ENCODE measurements around the gene RTKN2.

The RTKN2 gene

DNA sequence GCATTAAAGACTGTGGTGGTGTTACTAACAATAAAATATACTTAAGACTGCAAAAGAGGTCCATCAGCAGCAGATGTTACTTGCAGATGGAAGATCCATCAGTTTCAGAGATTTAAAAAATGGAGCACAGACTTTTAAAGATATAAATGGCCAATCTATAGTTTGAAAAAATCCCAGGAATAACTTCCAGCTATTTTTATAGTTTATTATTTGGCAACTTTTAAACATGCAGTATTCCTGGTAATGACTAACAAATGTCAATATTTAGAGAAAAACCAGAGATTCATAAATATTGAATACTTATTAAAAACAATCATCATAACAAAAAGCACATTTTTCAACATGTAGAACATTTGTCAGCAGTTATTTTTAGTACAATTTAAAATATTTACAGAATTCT is 30.7 kb downstream of the RTKN2 start:
- no peak overlapping the region for H3K4me3 ChIP-seq (ENCODE audit: low read length)

DNA sequence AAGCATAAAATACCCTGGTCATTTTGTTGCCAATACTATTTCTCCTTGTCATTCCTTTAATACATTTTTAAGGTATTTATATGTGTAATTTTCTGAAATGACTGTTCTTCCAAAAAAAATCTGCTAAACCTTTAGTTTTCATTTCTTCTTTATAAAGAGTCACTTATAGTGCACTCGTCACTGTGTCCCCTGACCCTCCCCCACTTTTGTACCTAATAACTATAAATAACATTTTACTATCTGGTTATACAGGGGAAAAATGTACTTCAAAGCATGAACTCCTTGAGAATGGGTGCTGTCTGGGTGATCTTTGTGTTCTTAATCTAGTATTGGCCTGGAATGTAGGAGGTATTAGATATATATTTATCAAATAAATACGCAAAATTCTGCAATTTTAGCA is 31.1 kb downstream of the RTKN2 start:
- no peak for DNase-seq (ENCODE audit: low read depth)
- no peak overlapping the region for H3K4me3 ChIP-seq (ENCODE audit: low read length)
- TF ChIP-seq, protein P1, sequence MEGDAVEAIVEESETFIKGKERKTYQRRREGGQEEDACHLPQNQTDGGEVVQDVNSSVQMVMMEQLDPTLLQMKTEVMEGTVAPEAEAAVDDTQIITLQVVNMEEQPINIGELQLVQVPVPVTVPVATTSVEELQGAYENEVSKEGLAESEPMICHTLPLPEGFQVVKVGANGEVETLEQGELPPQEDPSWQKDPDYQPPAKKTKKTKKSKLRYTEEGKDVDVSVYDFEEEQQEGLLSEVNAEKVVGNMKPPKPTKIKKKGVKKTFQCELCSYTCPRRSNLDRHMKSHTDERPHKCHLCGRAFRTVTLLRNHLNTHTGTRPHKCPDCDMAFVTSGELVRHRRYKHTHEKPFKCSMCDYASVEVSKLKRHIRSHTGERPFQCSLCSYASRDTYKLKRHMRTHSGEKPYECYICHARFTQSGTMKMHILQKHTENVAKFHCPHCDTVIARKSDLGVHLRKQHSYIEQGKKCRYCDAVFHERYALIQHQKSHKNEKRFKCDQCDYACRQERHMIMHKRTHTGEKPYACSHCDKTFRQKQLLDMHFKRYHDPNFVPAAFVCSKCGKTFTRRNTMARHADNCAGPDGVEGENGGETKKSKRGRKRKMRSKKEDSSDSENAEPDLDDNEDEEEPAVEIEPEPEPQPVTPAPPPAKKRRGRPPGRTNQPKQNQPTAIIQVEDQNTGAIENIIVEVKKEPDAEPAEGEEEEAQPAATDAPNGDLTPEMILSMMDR (conservative IDR thresholded peaks at IDR 0.05; ENCODE audit: low read depth, low read length): no peak

More for the DNA sequence above, 30.7 kb downstream of the RTKN2 start:
- no peak for DNase-seq (ENCODE audit: low read depth)
- TF ChIP-seq, protein P1 (conservative IDR thresholded peaks at IDR 0.05; ENCODE audit: low read depth, low read length): no peak

DNA sequence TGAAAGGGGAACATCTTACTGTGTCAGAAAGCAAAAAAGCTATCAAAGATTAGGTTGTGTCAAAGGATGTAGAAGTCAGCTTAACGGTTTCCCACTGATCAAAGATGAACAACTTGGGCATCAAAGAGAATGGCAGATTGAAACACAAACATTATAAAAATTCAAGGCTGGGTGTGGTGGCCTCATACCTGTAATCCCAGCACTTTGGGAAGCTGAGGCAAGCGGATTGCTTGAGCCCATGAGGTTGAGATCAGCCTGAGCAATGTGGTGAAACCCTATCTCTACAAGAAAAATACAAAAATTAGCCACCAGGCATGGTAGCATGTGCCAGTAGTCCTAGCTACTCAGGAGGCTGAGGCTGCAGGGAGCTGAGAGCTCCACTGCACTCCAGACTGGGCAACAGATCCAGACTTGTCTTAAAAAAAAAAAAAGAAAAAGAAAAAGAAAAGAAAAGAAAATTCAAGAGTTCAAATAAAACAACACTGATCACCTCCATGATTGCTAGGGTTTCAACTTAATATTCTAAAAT is 34.5 kb downstream of the RTKN2 start:
- H3K4me3 ChIP-seq (ENCODE audit: low read length): no peak overlapping the region
- TF ChIP-seq, protein P1 (conservative IDR thresholded peaks at IDR 0.05; ENCODE audit: low read depth, low read length): no peak
- no peak for DNase-seq (ENCODE audit: low read depth)

DNA sequence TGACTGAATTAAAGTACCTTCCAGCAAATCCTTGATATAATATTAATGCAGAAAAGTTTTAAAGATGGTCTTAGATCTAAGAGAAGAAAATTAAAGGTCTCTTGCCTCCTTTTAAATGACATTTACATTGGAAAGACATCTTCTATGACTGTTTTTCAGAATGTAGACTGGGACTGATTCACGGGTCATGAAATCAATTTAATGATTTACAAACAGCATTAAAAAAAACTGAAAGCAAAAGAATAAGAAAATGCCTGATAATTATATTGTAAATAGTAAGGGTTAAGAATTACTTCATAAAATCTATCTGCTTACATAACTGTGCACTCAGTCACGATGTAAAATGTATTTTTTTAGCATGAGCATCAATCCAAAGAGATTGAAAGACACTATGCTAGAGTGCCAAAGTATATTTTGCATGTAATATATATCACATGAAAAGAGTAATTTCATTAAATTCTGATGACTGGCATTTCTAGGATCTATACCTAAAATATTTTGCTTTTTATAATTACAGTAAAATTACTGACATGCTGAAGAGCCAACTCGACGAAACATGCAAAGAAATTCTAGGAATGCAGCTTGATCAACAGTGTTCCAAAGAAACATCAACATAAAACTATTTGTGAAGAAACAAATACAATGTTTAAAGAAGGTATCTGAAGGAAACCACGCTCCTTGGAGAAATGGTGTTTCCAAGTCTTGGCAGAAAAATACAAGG is 35.1 kb downstream of the RTKN2 start:
- no peak for DNase-seq (ENCODE audit: low read depth)
- TF ChIP-seq, protein P1 (conservative IDR thresholded peaks at IDR 0.05; ENCODE audit: low read depth, low read length): no peak
- H3K4me3 ChIP-seq (ENCODE audit: low read length): no peak overlapping the region

DNA sequence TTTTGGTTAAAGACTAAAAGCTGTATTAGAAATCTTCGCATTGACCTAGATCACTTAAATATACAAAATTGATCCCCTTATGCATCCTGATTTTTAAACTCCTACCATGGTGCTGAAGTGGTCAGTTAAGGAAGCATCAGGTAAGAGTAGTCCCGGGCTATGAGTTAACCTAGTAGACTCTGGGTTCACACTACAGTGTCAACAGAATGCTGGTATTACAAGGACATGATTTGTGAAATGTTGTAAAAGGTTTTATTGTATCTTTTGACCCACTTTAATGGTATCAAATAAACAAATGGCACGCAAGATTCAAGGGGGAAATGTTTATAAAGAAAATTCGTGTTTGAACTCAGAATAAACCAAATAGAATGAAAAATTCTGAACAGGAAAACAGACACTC is 36.8 kb downstream of the RTKN2 start:
- H3K4me3 ChIP-seq (ENCODE audit: low read length): no peak overlapping the region
- TF ChIP-seq, protein P1 (conservative IDR thresholded peaks at IDR 0.05; ENCODE audit: low read depth, low read length): no peak
- DNase-seq (ENCODE audit: low read depth): no peak

DNA sequence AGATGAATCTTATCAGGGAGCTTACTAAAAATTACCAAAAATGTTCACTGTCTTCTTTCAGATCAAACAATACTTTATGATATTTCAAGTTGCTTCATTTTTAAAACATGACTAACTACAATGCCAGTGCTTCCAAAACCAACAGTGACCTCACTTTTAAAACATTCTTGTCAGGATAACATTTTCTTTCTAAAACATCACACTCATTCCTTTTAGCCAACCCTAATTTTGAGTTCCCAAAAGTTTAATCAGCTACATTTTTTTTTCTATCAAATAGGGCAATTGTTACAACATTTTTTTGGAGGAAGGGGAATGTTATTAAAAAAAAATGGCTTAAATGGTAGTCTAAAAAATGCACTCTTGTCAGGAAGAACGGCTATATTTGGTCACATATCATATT is 37.3 kb downstream of the RTKN2 start:
- no peak overlapping the region for H3K4me3 ChIP-seq (ENCODE audit: low read length)
- DNase-seq (ENCODE audit: low read depth): no peak
- TF ChIP-seq, protein P1 (conservative IDR thresholded peaks at IDR 0.05; ENCODE audit: low read depth, low read length): no peak

Measured in retinal pigment epithelial cell (primary cell).